ENCODE measurements around the gene SNN.

DNA sequence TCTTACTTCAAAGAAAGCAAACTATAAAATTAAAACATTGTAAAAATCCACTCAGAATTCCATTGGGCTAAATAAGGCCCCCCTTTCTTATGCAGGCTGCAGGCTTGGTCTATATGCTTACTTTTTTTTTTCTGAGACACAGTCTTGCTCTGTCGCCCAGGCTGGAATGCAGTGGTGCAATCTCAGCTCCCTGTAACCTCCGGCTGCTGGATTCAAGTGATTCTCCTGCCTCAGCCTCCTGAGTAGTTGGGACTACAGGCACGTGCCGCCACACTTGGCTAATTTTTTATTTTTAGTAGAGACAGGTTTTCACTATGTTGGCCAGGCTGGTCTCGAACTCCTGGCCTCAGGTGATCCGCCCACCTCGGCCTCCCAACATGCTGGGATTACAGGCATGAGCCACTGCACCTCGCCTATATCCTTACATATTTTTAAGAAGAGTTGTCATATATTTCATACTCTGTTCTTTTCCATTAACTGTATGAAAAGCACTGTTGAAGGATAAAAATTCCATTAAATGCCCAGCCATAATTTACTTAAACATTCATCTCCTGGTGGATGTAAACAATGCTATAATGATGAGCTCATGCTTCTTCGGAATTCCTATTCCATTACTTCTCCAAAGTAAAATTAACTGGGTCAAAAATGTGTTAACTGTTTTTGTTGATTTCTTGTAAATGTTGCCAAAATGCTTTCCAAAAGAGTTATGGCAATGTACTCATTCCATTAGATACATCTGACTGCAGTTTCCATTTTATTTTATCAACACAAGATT lies 17.8 kb downstream of the SNN start:
- TF ChIP-seq, protein P1, sequence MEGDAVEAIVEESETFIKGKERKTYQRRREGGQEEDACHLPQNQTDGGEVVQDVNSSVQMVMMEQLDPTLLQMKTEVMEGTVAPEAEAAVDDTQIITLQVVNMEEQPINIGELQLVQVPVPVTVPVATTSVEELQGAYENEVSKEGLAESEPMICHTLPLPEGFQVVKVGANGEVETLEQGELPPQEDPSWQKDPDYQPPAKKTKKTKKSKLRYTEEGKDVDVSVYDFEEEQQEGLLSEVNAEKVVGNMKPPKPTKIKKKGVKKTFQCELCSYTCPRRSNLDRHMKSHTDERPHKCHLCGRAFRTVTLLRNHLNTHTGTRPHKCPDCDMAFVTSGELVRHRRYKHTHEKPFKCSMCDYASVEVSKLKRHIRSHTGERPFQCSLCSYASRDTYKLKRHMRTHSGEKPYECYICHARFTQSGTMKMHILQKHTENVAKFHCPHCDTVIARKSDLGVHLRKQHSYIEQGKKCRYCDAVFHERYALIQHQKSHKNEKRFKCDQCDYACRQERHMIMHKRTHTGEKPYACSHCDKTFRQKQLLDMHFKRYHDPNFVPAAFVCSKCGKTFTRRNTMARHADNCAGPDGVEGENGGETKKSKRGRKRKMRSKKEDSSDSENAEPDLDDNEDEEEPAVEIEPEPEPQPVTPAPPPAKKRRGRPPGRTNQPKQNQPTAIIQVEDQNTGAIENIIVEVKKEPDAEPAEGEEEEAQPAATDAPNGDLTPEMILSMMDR (conservative IDR thresholded peaks at IDR 0.05; ENCODE audit: low read length), result no peak
- TF ChIP-seq EZH2phosphoT487 (IDR thresholded peaks at IDR 0.05; ENCODE audit: borderline replicate concordance), result no peak
